Liver (tissue), 3 donors: ENCODE measurements around the gene TMEM221.

Experiments used
- CTCF ChIP-seq: fragments of 150-350 bp; IDR thresholded peaks from 2 replicates; pipeline ENCODE4 v1.5.1; 2017; ENCODE audit warnings: improper control_type of control experiment, low read depth, low read length; ENCODE audit not compliant: missing input control
- EGR1 ChIP-seq, 2 donors: IDR thresholded peaks; 2 replicates each; pipeline ENCODE4 v1.6.1; 2016 to 2018; ENCODE audit warnings: antibody characterized with exemption in 2 of 2, low read depth in 2 of 2
- REST ChIP-seq: IDR thresholded peaks from 2 replicates; pipeline ENCODE4 v1.6.1; 2016; ENCODE audit warnings: antibody characterized with exemption, mild to moderate bottlenecking
- SP1 ChIP-seq: IDR thresholded peaks from 2 replicates; pipeline ENCODE4 v1.6.1; 2018; ENCODE audit warnings: antibody characterized with exemption, mild to moderate bottlenecking
- TAF1 ChIP-seq: conservative IDR thresholded peaks from 2 replicates; pipeline ENCODE4 v1.6.1; 2016; ENCODE audit warnings: antibody characterized with exemption, mild to moderate bottlenecking
- donor health status: healthy.
- donor health status: healthy.

GRCh38 chr19:17482877-17483604, 34.6 kb upstream of the TMEM221 start:
- no peak for TF ChIP-seq TAF1
- TF ChIP-seq SP1: no peak
- no peak for TF ChIP-seq EGR1 (IDR thresholded peaks at IDR 0.05; ENCODE audit: low read depth in 2 of 2)
- no peak for TF ChIP-seq CTCF
- TF ChIP-seq REST: no peak
